Kidney epithelial cell (primary cell): ENCODE results near the gene AS3MT. TPM values are rescaled to one million over a fixed set of nuclear protein-coding genes. Genes with fewer than 3 reads are reported as not detected.

ENCODE experiments used
- DNase-seq: peaks from one replicate; pipeline ENCODE4 v3.0.0-alpha.2; 2010; ENCODE audit warnings: low read depth
- H3K27me3 ChIP-seq: 2 replicates; pipeline ENCODE4 v1.6.0; 2011; ENCODE audit warnings: low read length; ENCODE audit not compliant: control insufficient read depth, insufficient read depth
- H3K36me3 ChIP-seq: 2 replicates; pipeline ENCODE4 v1.5.1; 2011; ENCODE audit warnings: low read length; ENCODE audit not compliant: control insufficient read depth, insufficient read depth
- H3K4me3 ChIP-seq: 2 replicates; pipeline ENCODE4 v1.5.1; 2011; ENCODE audit warnings: low read depth, mild to moderate bottlenecking, control low read depth, low read length
- total RNA-seq: library from RNA; depleted of rRNA; stranded (reverse); fragments of >200 nt; gene quantifications from 2 replicates; pipeline ENCODE4 v1.2.3, GENCODE V29; 2015
- TF ChIP-seq, protein P1 (sequence below): IDR thresholded peaks from 2 replicates; pipeline ENCODE4 v1.5.1; 2011; ENCODE audit warnings: mild to moderate bottlenecking, moderate library complexity, low read length, control low read depth, inconsistent platforms; ENCODE audit not compliant: insufficient read depth, poor library complexity, severe bottlenecking

AS3MT gene
- total RNA-seq, 1 donor from 2014 or later: 5.7 TPM

DNA sequence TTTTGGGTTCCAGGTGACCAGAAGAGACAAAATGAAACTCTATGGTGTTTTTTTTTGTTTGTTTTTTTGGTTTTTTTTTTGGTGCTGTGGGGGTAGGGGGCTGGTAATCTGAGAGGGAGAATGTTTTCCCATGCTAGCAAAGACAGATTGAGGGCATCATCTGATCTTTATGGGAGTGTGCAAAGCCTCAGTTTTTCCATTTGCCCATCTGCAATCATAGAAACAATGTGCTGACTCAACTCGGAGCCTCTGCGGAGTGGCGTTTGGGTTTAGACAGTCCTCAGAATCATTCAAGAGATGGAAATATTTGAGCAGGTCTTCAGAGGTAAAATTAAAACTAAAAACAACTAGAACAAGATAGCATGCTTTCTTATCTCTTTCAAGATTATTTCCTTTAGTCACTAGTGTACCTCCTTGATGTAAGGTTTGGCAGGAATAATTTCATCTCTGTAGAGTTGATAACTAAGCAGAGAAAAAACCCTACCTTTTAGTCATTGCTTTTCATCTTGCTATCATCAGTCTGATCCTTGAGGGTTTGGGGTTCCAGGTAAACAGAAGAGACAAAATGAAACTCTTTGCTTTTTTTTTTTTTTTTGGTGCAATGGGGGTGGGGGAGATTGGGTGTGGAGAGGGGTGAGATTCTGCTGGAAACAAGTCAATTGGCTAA lies 66.8 kb downstream of the AS3MT start:
- no peaks in the 10 kb centered on the region for H3K27me3 ChIP-seq
- H3K36me3 ChIP-seq: no peaks in the 10 kb centered on the region
- H3K4me3 ChIP-seq: no peak overlapping the region
- TF ChIP-seq, protein P1, sequence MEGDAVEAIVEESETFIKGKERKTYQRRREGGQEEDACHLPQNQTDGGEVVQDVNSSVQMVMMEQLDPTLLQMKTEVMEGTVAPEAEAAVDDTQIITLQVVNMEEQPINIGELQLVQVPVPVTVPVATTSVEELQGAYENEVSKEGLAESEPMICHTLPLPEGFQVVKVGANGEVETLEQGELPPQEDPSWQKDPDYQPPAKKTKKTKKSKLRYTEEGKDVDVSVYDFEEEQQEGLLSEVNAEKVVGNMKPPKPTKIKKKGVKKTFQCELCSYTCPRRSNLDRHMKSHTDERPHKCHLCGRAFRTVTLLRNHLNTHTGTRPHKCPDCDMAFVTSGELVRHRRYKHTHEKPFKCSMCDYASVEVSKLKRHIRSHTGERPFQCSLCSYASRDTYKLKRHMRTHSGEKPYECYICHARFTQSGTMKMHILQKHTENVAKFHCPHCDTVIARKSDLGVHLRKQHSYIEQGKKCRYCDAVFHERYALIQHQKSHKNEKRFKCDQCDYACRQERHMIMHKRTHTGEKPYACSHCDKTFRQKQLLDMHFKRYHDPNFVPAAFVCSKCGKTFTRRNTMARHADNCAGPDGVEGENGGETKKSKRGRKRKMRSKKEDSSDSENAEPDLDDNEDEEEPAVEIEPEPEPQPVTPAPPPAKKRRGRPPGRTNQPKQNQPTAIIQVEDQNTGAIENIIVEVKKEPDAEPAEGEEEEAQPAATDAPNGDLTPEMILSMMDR: no peak
- DNase-seq: no peak

- no peaks in the 10 kb centered on the region for H3K36me3 ChIP-seq
- no peak overlapping the region for H3K4me3 ChIP-seq
- no peaks in the 10 kb centered on the region for H3K27me3 ChIP-seq
- DNase-seq: no peak
- TF ChIP-seq, protein P1: no peak
Measured at GRCh38 chr10:102941401-102941800, 72.1 kb downstream of the AS3MT start.

GRCh38 chr10:102945449-102945848 lies 76.2 kb downstream of the AS3MT start:
- TF ChIP-seq, protein P1: no peak
- Histone ChIP-seq H3K27me3 (no peaks in the 10 kb centered on the region), H3K4me3 (no peak overlapping the region), H3K36me3 (no peaks in the 10 kb centered on the region)
- DNase-seq: no peak

DNA sequence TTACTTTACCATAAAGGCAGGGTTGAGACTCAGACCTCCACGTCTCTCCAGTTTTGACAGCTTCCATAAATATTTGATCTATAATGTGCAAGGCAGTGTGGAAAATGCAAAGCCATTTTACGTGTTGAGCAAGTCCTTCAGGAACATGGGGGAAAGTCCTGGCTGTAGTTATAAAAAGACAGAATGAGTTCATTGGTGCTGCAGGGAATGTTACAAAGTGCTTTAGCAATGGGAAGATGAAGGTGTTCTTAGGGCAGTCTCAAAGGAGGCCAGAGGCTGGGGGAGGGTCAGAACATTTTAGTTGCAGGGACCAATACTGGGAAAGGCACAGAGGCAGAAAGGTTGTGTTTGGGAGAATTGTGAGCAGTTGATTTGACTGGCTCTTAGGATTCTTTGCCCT lies 76.7 kb downstream of the AS3MT start:
- TF ChIP-seq, protein P1: no peak
- no peak for DNase-seq
- no peak overlapping the region for H3K4me3 ChIP-seq

DNA sequence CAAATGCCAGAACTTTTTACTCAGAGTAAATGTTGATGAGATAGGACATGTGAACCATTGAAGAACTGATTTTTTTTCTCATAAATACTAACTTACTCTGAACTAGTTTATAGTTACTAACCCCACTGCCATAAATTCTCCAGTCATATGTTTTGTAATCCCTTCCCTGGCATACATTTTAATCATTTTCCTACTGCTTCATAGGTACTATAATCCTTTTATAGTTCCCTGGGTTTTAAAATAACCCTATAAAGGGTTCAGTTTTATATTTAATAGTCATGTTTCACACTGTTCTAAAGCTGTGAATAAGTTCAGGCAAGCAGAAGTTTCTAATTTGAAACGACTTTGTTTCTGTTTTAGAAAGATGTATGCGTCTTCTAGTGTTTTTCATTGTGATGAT lies 77.7 kb downstream of the AS3MT start:
- H3K27me3 ChIP-seq: no peaks in the 10 kb centered on the region
- no peaks in the 10 kb centered on the region for H3K36me3 ChIP-seq
- no peak overlapping the region for H3K4me3 ChIP-seq
- DNase-seq: no peak
- TF ChIP-seq, protein P1: no peak

More for the DNA sequence above, 76.7 kb downstream of the AS3MT start:
- Histone ChIP-seq H3K27me3 (no peaks in the 10 kb centered on the region), H3K36me3 (no peaks in the 10 kb centered on the region)

GRCh38 chr10:102948176-102948575 lies 78.9 kb downstream of the AS3MT start:
- TF ChIP-seq, protein P1: no peak
- no peaks in the 10 kb centered on the region for H3K27me3 ChIP-seq
- no peaks in the 10 kb centered on the region for H3K36me3 ChIP-seq
- H3K4me3 ChIP-seq: no peak overlapping the region
- no peak for DNase-seq
